Measurements from ENCODE around the gene MAD1L1.

MAD1L1 gene

GRCh38 chr7:2198760-2199159, 34.0 kb downstream of the MAD1L1 start:
- DNase-seq: no peak

GRCh38 chr7:2198206-2198605, 34.5 kb downstream of the MAD1L1 start:
- no peak for DNase-seq

GRCh38 chr7:2197436-2198155, 35.1 kb downstream of the MAD1L1 start:
- DNase-seq: no peak

GRCh38 chr7:2196381-2197378, 36.1 kb downstream of the MAD1L1 start:
- DNase-seq: no peak

GRCh38 chr7:2195400-2196246, 37.1 kb downstream of the MAD1L1 start:
- no peak for DNase-seq

- no peak for DNase-seq
Observed at GRCh38 chr7:2193575-2194305, 39.0 kb downstream of the MAD1L1 start.

GRCh38 chr7:2192831-2193534, 39.8 kb downstream of the MAD1L1 start:
- no peak for DNase-seq

GRCh38 chr7:2191016-2191415, 41.7 kb downstream of the MAD1L1 start:
- DNase-seq: no peak

- no peak for DNase-seq
Observed at GRCh38 chr7:2190531-2190930, 42.2 kb downstream of the MAD1L1 start.

- DNase-seq: no peak
Observed at GRCh38 chr7:2186166-2186565, 46.6 kb downstream of the MAD1L1 start.

- DNase-seq: no peak
Observed at GRCh38 chr7:2185715-2186114, 47.0 kb downstream of the MAD1L1 start.

- no peak for DNase-seq
Observed at GRCh38 chr7:2182461-2182860, 50.3 kb downstream of the MAD1L1 start.

GRCh38 chr7:2181077-2181854, 51.5 kb downstream of the MAD1L1 start:
- no peak for DNase-seq

GRCh38 chr7:2180081-2180480, 52.7 kb downstream of the MAD1L1 start:
- no peak for DNase-seq

GRCh38 chr7:2175514-2175913, 57.2 kb downstream of the MAD1L1 start:
- no peak for DNase-seq

GRCh38 chr7:2175091-2175490, 57.7 kb downstream of the MAD1L1 start:
- DNase-seq: no peak

GRCh38 chr7:2173189-2173827, 59.4 kb downstream of the MAD1L1 start:
- DNase-seq: no peak

- DNase-seq: no peak
Observed at GRCh38 chr7:2172311-2173188, 60.2 kb downstream of the MAD1L1 start.

GRCh38 chr7:2171855-2172254, 60.9 kb downstream of the MAD1L1 start:
- DNase-seq: no peak
